ENCODE measurements around the gene NUMA1.

NUMA1 gene

DNA sequence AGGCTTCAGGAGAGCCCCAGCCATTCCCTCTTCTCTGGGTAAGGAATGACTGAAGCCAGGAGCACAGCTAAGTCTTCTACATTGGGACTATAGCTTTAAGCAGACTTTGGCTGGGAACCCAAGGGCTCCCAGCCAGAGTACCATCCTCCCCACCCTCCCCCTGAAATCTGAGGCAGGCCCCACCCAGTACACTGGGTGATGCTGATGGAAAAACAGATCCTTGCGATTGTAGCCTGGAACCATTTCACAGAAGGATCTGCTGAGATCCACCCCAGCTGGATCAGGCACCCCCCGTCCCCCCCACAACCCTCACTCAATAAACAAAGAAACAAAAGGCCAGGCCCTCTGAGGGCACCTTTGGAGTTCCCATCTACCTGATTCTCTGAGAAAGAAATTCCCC, 41.9 kb downstream of the NUMA1 start:
- no peaks in the 10 kb centered on the region for H3K27me3 ChIP-seq (ENCODE audit: insufficient read depth, poor library complexity, severe bottlenecking)
- H3K27ac ChIP-seq (replicated peaks) = no peak overlapping the region
- no peak for DNase-seq (ENCODE audit: low read depth in 1 of 2, low spot score in 1 of 2)
- TF ChIP-seq, protein P1, sequence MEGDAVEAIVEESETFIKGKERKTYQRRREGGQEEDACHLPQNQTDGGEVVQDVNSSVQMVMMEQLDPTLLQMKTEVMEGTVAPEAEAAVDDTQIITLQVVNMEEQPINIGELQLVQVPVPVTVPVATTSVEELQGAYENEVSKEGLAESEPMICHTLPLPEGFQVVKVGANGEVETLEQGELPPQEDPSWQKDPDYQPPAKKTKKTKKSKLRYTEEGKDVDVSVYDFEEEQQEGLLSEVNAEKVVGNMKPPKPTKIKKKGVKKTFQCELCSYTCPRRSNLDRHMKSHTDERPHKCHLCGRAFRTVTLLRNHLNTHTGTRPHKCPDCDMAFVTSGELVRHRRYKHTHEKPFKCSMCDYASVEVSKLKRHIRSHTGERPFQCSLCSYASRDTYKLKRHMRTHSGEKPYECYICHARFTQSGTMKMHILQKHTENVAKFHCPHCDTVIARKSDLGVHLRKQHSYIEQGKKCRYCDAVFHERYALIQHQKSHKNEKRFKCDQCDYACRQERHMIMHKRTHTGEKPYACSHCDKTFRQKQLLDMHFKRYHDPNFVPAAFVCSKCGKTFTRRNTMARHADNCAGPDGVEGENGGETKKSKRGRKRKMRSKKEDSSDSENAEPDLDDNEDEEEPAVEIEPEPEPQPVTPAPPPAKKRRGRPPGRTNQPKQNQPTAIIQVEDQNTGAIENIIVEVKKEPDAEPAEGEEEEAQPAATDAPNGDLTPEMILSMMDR (IDR thresholded peaks at IDR 0.05; ENCODE audit: insufficient read depth, low read length) = no peak
- TF ChIP-seq GABPA (IDR thresholded peaks at IDR 0.05; ENCODE audit: low read depth) (no peak), SPI1 (IDR thresholded peaks at IDR 0.05; ENCODE audit: borderline replicate concordance, low read depth) (no peak)
- TF ChIP-seq, protein P2, sequence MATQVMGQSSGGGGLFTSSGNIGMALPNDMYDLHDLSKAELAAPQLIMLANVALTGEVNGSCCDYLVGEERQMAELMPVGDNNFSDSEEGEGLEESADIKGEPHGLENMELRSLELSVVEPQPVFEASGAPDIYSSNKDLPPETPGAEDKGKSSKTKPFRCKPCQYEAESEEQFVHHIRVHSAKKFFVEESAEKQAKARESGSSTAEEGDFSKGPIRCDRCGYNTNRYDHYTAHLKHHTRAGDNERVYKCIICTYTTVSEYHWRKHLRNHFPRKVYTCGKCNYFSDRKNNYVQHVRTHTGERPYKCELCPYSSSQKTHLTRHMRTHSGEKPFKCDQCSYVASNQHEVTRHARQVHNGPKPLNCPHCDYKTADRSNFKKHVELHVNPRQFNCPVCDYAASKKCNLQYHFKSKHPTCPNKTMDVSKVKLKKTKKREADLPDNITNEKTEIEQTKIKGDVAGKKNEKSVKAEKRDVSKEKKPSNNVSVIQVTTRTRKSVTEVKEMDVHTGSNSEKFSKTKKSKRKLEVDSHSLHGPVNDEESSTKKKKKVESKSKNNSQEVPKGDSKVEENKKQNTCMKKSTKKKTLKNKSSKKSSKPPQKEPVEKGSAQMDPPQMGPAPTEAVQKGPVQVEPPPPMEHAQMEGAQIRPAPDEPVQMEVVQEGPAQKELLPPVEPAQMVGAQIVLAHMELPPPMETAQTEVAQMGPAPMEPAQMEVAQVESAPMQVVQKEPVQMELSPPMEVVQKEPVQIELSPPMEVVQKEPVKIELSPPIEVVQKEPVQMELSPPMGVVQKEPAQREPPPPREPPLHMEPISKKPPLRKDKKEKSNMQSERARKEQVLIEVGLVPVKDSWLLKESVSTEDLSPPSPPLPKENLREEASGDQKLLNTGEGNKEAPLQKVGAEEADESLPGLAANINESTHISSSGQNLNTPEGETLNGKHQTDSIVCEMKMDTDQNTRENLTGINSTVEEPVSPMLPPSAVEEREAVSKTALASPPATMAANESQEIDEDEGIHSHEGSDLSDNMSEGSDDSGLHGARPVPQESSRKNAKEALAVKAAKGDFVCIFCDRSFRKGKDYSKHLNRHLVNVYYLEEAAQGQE (IDR thresholded peaks at IDR 0.05; ENCODE audit: insufficient replicate concordance, low read depth) = no peak
- no peak overlapping the region for H3K4me3 ChIP-seq (replicated peaks; ENCODE audit: insufficient read depth, low read length)

DNA sequence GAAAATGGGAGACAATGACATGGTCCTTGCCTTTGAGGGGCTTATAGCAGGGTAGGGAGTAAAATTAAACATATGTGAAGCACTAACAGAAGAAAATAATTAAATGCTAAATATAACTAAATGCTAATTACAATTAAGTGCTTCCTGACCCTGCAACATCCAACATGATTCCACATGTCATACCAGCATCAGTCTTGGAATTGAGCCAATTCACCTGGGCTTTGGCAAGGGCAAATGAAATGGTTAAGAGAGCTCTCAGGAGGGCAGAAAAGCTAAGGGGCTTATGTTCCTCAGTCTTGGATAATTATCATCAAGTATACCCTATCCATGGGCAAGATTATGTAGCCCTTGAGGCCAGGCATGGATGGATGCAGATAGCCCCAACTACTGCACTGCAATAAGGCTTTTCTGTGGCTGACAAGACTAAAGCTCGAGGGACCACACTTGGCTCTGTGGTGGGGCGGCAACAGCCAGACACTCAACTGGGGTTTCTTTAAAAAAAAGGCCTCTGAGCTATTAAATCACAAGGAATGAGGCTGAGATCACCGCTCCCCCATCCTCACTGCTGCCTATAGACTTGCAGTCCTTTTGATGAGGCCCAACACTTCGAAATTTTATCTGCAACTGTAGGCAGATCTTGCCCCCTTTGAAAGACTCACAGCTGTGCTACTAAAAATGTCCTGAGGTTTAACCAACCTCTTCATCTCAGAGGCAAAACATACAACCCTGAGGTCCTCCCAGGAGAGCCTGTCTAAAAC, 42.6 kb downstream of the NUMA1 start:
- Histone ChIP-seq H3K27ac (replicated peaks) (no peak overlapping the region), H3K4me3 (replicated peaks; ENCODE audit: insufficient read depth, low read length) (no peak overlapping the region), H3K27me3 (ENCODE audit: insufficient read depth, poor library complexity, severe bottlenecking) (no peaks in the 10 kb centered on the region)
- DNase-seq (ENCODE audit: low read depth in 1 of 2, low spot score in 1 of 2) = no peak
- TF ChIP-seq SPI1 (IDR thresholded peaks at IDR 0.05; ENCODE audit: borderline replicate concordance, low read depth) = no peak
- TF ChIP-seq, protein P1 (IDR thresholded peaks at IDR 0.05; ENCODE audit: insufficient read depth, low read length) = no peak
- no peak for TF ChIP-seq GABPA (IDR thresholded peaks at IDR 0.05; ENCODE audit: low read depth)
- TF ChIP-seq POLR2AphosphoS5 (IDR thresholded peaks at IDR 0.05; ENCODE audit: low read depth) = no peak
- TF ChIP-seq, protein P2 (IDR thresholded peaks at IDR 0.05; ENCODE audit: insufficient replicate concordance, low read depth) = no peak

DNA sequence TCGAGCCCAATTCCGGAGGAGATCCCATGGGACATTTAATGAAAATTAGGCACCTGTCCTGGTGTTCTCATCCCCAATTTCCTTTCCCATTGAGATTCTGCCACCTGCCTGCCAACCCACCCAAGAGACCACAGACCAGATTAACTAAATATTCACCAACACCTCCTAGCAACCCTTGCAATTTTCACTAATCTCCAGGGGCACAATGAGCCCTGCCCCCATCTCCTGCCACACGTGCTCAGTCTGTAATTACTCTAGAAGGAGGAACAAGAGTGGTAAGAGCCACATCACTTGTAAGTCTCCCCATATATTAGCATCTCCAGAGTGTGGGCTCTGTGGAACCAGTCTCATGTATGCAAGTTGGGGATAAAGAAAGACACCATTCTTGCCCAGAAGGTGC, 43.7 kb downstream of the NUMA1 start:
- TF ChIP-seq, protein P1 (IDR thresholded peaks at IDR 0.05; ENCODE audit: insufficient read depth, low read length) = no peak
- TF ChIP-seq, protein P2 (IDR thresholded peaks at IDR 0.05; ENCODE audit: insufficient replicate concordance, low read depth) = no peak
- TF ChIP-seq GABPA (IDR thresholded peaks at IDR 0.05; ENCODE audit: low read depth) (no peak), SPI1 (IDR thresholded peaks at IDR 0.05; ENCODE audit: borderline replicate concordance, low read depth) (no peak)
- Histone ChIP-seq H3K4me3 (replicated peaks; ENCODE audit: insufficient read depth, low read length) (no peak overlapping the region), H3K27me3 (ENCODE audit: insufficient read depth, poor library complexity, severe bottlenecking) (no peaks in the 10 kb centered on the region), H3K27ac (replicated peaks) (no peak overlapping the region)
- DNase-seq (ENCODE audit: low read depth in 1 of 2, low spot score in 1 of 2) = no peak

All from HL-60 (cell line).